ENCODE measurements around the gene EXOC4.

DNA sequence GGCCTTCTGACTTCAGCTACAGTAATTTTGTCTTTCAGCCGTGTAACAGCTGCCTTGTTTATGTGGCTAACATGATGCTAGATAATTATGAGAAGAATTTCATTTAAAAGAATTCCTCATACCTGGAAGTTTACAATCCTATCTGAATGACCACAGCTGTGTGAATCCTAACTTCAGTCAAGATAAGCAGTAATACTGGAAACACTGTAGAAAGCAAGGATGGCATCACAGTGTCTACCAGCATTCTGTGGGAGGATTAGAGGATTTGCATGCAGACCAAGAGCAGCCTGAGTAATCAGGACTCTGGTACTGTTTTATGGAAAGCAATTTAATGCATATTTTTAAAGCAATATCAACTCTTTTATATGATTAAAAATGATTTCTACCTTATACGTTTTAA is 282.4 kb downstream of the EXOC4 start:
- TF ChIP-seq, protein P1, sequence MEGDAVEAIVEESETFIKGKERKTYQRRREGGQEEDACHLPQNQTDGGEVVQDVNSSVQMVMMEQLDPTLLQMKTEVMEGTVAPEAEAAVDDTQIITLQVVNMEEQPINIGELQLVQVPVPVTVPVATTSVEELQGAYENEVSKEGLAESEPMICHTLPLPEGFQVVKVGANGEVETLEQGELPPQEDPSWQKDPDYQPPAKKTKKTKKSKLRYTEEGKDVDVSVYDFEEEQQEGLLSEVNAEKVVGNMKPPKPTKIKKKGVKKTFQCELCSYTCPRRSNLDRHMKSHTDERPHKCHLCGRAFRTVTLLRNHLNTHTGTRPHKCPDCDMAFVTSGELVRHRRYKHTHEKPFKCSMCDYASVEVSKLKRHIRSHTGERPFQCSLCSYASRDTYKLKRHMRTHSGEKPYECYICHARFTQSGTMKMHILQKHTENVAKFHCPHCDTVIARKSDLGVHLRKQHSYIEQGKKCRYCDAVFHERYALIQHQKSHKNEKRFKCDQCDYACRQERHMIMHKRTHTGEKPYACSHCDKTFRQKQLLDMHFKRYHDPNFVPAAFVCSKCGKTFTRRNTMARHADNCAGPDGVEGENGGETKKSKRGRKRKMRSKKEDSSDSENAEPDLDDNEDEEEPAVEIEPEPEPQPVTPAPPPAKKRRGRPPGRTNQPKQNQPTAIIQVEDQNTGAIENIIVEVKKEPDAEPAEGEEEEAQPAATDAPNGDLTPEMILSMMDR (conservative IDR thresholded peaks at IDR 0.05 in 1 of 2, IDR thresholded peaks at IDR 0.05 in 1 of 2; ENCODE audit: low read depth in 1 of 2, low read length in 2 of 2), result no peak
- TF ChIP-seq EZH2 (IDR thresholded peaks at IDR 0.05; ENCODE audit: low read length, missing control alignments), result no peak

Data from fibroblast of lung (primary cell).